Measurements from ENCODE around the gene KREMEN2.

Gene KREMEN2

DNA sequence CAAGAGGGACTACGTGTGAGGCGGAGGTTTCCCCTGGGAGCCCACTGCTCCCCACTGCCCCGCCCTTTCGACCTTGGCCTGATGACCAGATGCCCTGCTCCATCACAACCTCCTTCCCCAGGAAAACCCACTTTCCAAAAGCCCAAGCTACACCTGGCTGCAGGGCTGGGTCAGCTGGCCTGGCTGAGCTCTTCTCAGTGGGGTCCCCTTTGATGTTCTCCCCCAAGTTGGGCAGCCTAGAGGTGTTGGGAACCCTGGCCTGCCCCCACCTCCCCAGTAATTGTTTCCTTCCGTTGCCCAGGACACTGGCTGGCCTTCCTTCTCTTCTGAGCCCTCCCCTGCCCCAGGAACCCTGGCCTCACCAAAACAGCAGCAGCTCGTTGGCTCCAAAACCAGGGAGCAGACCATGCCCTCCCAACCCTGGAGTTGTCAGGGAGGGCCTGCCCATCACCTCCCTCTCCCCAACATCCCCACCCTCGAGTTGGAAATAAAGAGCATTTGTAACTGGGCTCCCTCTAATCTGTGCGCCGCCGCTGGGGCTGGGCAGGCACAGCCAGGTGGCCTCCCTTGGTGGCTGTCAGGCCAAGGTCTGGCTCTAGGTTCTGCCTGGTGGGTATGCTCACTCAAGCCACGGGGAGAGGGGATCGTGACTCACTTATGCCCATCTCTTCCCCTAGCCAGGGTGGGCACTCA lies 50.1 kb downstream of the KREMEN2 start:
- Mint-ChIP-seq H3K4me3 (no peak overlapping the region), H3K4me1 (peaks cover 40% of the 10 kb centered on the region), H3K36me3 (ENCODE audit: low read depth) (no peaks in the 10 kb centered on the region), H3K27ac (no peak overlapping the region), H3K9me3 (no peaks in the 10 kb centered on the region), H3K27me3 (ENCODE audit: low read depth, poor library complexity) (peaks cover 43% of the 10 kb centered on the region)
- TF ChIP-seq CTCF (IDR thresholded peaks at IDR 0.05), result no peak
- no peak for DNase-seq

DNA sequence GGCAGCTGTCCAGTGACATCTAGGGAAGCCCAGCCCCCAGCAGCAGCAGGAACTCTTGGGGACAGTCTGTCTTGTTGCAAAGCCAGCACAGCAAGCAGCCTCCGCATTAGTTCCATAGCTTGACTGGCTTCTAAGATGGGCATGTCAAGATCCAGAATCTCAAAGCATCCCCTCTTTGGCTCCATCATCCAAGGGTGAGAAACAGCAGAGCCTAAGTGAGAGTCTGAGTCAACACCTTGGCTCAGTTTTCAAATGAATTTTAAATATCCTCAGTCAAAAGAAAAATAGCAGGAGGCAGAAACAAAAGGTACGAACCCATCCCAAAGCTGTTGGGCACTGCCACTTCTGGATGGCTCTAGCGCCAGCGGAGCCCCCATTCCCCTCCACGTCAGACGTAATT lies 50.9 kb downstream of the KREMEN2 start:
- TF ChIP-seq CTCF (IDR thresholded peaks at IDR 0.05), result no peak
- no peak overlapping the region for H3K4me3 Mint-ChIP-seq
- peaks cover 43% of the 10 kb centered on the region for H3K27me3 Mint-ChIP-seq (ENCODE audit: low read depth, poor library complexity)
- no peak overlapping the region for H3K27ac Mint-ChIP-seq
- peaks cover 36% of the 10 kb centered on the region for H3K4me1 Mint-ChIP-seq
- no peaks in the 10 kb centered on the region for H3K9me3 Mint-ChIP-seq
- DNase-seq, result no peak
- H3K36me3 Mint-ChIP-seq (ENCODE audit: low read depth), result no peaks in the 10 kb centered on the region

GRCh38 chr16:3015865-3016521 lies 51.9 kb downstream of the KREMEN2 start:
- Mint-ChIP-seq H3K4me1 (peaks cover 38% of the 10 kb centered on the region), H3K27ac (no peak overlapping the region), H3K36me3 (ENCODE audit: low read depth) (no peaks in the 10 kb centered on the region), H3K27me3 (ENCODE audit: low read depth, poor library complexity) (peaks cover 43% of the 10 kb centered on the region), H3K4me3 (peak overlapping the region; percentile 55), H3K9me3 (no peaks in the 10 kb centered on the region)
- no peak for DNase-seq
- no peak for TF ChIP-seq CTCF (IDR thresholded peaks at IDR 0.05)

GRCh38 chr16:3017344-3017743 lies 53.3 kb downstream of the KREMEN2 start:
- DNase-seq, result no peak
- H3K27ac Mint-ChIP-seq, result no peak overlapping the region
- peaks cover 47% of the 10 kb centered on the region for H3K4me1 Mint-ChIP-seq
- no peaks in the 10 kb centered on the region for H3K36me3 Mint-ChIP-seq (ENCODE audit: low read depth)
- peaks cover 33% of the 10 kb centered on the region for H3K27me3 Mint-ChIP-seq (ENCODE audit: low read depth, poor library complexity)
- H3K9me3 Mint-ChIP-seq, result no peaks in the 10 kb centered on the region
- no peak for TF ChIP-seq CTCF (IDR thresholded peaks at IDR 0.05)
- peak overlapping the region; percentile 71 for H3K4me3 Mint-ChIP-seq

Measured in nephron progenitor cell (in vitro differentiated cells).